SKM-1 (cell line): ENCODE measurements around the gene TEAD3.

Source experiments
- DNase-seq: peaks from one replicate; lab custom pipeline; 2025; ENCODE audit not compliant: unreplicated experiment; lab: John Stamatoyannopoulos, UW

TEAD3 gene

GRCh38 chr6:35514587-35514986 lies 17.7 kb upstream of the TEAD3 start:
- DNase-seq: no peak

- no peak for DNase-seq
These were observed 15.9 kb upstream of the TEAD3 start, which contains the start of gene TULP1 for GRCh38 chr6:35512740-35513139. TULP1 (minus strand) TSS chr6:35512896; CDS start chr6:35512858, 38 bp downstream.

- no peak for DNase-seq
These were observed 15.1 kb upstream of the TEAD3 start for GRCh38 chr6:35512006-35512405.

- DNase-seq: no peak
These were observed 14.7 kb upstream of the TEAD3 start for GRCh38 chr6:35511562-35511941.

GRCh38 chr6:35510916-35511561 lies 14.2 kb upstream of the TEAD3 start:
- DNase-seq: no peak

- DNase-seq: no peak
These were observed 11.7 kb upstream of the TEAD3 start for GRCh38 chr6:35508542-35508941.

- no peak for DNase-seq
These were observed 11.1 kb upstream of the TEAD3 start for GRCh38 chr6:35508027-35508426.

- no peak for DNase-seq
These were observed 10.3 kb upstream of the TEAD3 start for GRCh38 chr6:35507221-35507620.

GRCh38 chr6:35506536-35506935 lies 9.7 kb upstream of the TEAD3 start:
- DNase-seq: no peak

GRCh38 chr6:35505999-35506412 lies 9.1 kb upstream of the TEAD3 start:
- DNase-seq: no peak

- no peak for DNase-seq
These were observed 6.7 kb upstream of the TEAD3 start for GRCh38 chr6:35503534-35503933.

GRCh38 chr6:35501784-35502183 lies 4.9 kb upstream of the TEAD3 start:
- no peak for DNase-seq

GRCh38 chr6:35500782-35501181 lies 3.9 kb upstream of the TEAD3 start:
- DNase-seq: no peak

GRCh38 chr6:35499372-35499771 lies 2.5 kb upstream of the TEAD3 start:
- no peak for DNase-seq

- no peak for DNase-seq
These were observed 1.7 kb upstream of the TEAD3 start for GRCh38 chr6:35498422-35499067.

- DNase-seq: no peak
These were observed 917 bp upstream of the TEAD3 start for GRCh38 chr6:35497571-35498421.

- DNase-seq: no peak
These were observed 641 bp downstream of the TEAD3 start for GRCh38 chr6:35496036-35496840.

- no peak for DNase-seq
These were observed 1.4 kb downstream of the TEAD3 start for GRCh38 chr6:35495258-35496035.

GRCh38 chr6:35494161-35494563 lies 2.7 kb downstream of the TEAD3 start:
- no peak for DNase-seq

- no peak for DNase-seq
These were observed 3.4 kb downstream of the TEAD3 start for GRCh38 chr6:35493307-35493983.
